Measurements from ENCODE around the gene AAK1. TPM values are rescaled to one million over a fixed set of nuclear protein-coding genes. Genes with fewer than 3 reads are reported as not detected.
"Not testable (repeated sequence)": the region's sequence is repeated elsewhere in the genome, so short reads cannot be mapped to it uniquely, and the experiment has no call there.

The AAK1 gene
- polyA plus RNA-seq, 1 donor, result 16.3 TPM

GRCh38 chr2:69570474-69570873 lies 73.1 kb downstream of the AAK1 start:
- no peak for DNase-seq

GRCh38 chr2:69567909-69568300 lies 75.6 kb downstream of the AAK1 start:
- no peak for DNase-seq

DNA sequence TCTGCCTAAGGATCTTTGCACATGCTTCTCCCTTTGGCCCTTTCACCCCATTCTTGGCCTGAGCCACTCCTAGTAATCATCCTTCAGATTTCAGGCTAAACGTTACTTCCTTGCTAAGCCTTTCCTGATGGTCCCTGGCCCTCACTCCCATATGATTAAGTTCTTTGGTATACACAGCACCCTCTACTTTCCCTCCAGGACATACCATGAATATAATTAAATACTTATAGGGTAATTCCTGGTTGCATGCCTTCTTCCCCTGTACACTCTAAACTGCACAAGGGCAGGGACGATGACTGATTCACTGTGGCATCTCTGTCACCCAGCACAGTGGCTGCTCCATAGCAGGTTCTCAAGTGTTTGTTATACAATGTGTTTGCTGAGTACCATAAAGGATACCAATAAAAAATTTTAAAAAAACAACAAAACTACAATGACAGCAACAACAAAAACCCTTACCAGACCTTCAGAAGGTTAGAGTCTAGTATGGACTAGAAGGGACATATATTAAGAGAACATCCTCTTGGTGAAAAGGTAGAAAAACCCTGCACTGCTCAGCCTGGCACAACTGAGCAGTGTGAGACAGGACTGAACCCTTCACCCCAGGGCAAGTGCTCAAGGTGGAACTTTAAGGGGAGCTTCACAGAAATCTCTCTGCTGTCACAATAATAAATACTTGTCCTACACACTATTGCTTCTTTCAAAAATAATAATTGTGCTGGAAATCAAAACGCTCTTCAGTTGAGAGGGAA lies 76.2 kb downstream of the AAK1 start:
- DNase-seq, result no peak

DNA sequence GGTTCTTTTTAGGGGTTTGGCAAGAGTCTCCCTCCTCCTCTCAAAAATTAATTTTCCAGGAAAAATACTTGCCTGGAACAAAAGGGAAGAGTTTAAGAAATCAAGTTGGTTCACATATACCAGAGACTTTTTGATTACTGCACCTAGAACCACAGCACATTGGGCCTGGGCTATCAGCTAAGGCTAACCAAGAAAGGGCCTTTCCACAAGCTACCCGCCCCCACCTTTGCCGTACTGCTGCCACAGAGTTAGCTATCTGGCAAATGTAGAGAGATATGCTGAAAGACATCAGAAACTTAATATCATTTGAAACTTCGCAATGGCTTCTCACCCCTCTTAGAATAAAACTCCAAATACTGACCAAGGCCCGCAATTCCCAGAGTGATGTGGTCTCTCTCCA lies 76.9 kb downstream of the AAK1 start:
- DNase-seq, result no peak

DNA sequence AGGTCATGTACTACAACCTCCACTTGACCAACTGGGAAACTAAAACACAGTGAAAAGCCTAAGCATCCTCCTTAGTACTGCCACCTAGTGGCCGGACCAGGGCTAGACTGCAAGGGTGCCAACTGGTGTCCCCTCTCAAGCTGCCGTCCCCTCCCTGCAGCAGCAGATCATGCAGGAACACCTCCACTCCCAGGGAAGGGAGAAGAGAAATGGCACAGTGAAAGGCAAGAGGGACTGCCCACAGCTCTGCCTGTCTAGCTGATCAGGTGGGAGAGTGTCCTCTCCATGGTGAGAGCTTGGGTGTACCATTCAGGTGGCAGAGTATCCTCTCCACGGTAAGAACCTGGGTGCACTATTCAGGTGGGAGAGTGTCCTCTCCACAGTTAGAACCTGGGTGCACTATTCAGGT lies 78.1 kb downstream of the AAK1 start:
- no peak for DNase-seq

DNA sequence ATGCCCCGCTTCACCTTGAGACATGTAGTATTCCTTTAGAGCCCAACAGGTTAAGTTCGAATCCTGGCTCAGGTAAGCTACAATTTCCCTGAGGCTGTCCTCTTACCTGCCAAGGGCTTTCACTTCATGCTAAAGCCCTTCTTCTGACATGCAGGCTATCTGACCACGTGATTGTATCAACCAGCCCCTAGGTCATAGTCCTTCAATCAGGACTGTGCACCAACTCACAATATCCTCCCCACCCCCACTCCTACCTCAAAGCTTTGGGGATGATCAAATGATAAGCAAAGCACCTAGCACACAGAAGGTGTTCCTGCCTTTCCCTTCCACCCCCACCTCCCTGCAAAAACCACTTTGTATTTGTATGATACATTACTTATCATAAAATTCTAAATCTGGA lies 78.9 kb downstream of the AAK1 start:
- DNase-seq, result no peak

DNA sequence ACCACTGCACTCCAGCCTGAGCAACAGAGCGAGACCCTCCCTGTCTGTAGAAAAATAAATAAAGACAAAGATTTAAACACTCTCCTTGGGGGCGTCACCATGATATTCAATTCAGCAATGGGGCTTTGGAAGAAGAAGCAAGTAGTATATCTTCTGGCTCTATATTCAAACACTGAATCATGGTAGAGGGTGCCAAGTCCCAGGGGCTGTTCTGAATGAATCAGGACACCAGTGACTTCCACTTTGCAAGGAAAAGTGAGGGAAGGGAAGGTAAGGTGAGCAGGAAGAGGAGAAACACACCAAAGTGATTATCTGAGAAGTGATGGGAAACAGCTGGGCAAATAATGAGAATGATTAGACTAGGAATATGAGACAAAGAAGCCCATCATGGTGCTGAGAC lies 80.5 kb downstream of the AAK1 start:
- DNase-seq, result no peak

- no peak for DNase-seq
Measured at GRCh38 chr2:69561101-69561500, 82.4 kb downstream of the AAK1 start.

- DNase-seq, result no peak
Measured at GRCh38 chr2:69560147-69560482, 83.4 kb downstream of the AAK1 start.

DNA sequence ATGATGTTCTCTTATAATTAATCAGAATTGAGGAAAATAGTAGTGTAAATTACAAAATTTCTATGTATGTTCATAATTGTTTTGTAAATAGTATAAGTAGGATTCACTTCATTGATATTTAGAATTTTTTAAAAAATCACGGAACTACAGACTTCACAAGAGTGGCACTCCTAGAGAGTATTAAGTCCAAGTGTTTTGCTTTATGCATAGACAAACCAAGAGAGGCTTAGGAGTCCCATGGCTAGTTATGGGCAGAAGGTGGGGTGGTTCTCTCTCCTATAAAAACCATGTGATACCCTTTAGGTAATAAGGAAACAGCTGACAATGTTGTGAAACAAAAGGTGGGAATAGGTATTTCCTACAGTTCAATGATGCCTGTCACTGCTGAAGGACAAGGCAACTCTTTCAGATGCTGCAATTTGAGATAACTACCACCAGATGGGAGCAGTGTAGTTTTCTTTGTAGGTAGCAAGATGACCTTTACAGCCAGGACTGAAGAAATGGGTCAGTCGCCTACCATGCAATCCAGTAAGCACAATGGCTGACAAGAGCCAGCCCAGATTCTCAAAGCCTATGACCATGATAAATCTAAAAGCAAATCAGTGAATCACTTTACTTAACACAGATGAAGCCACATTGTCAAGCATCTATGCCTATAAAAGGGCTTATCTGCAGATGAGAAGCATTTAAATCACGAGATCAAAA lies 83.9 kb downstream of the AAK1 start:
- DNase-seq, result no peak

- no peak for DNase-seq
Measured at GRCh38 chr2:69556008-69556407, 87.5 kb downstream of the AAK1 start.

- DNase-seq, result no peak
Measured at GRCh38 chr2:69554981-69555380, 88.6 kb downstream of the AAK1 start.

DNA sequence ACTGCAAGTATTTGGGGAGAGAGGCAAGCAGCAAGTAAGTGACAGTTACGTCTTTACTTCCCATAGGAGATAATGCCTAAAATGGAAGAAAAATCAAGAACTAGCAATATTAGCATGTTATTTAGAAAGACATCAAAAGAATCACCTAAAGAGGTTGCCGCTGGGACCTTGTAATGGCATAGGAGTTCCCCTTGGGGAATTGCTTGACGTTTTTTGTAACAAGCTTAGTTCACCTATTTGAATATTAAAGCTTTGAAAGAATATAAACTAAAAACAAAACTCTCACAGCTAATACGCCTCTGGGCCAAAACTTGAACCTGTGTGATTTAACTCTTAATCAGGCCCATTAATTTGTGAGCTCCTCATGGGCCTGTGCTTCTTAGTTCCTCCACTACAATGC lies 89.0 kb downstream of the AAK1 start:
- DNase-seq, result no peak

- DNase-seq, result no peak
Measured at GRCh38 chr2:69553991-69554390, 89.5 kb downstream of the AAK1 start.

- not testable (repeated sequence) for DNase-seq
Measured at GRCh38 chr2:69550511-69550910, 93.0 kb downstream of the AAK1 start.

GRCh38 chr2:69549421-69549820 lies 94.1 kb downstream of the AAK1 start:
- no peak for DNase-seq

GRCh38 chr2:69547984-69548715 lies 95.4 kb downstream of the AAK1 start:
- no peak for DNase-seq

GRCh38 chr2:69546646-69547045 lies 96.9 kb downstream of the AAK1 start:
- DNase-seq, result no peak

GRCh38 chr2:69545477-69545932 lies 98.0 kb downstream of the AAK1 start:
- DNase-seq, result peak; percentile 27

GRCh38 chr2:69544951-69545350 lies 98.6 kb downstream of the AAK1 start:
- no peak for DNase-seq

DNA sequence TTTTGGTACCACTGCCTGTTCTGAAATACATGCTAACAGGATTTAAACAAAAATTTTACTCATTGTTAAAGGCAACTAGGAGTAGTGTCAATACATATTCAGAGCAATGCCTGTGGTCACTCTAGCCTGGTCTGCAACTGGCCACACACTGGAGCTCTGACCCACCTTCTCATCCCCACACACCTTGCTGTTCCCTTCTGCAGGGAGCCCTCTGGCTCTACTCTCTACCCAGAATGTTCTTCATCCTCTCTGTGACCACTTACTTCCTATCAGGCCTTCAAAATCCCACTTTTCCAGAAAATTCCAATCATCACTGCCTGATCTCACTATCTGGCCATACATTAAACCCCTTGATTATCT lies 104.0 kb downstream of the AAK1 start:
- no peak for DNase-seq

GRCh38 chr2:69538872-69539548 lies 104.5 kb downstream of the AAK1 start:
- DNase-seq, result no peak

DNA sequence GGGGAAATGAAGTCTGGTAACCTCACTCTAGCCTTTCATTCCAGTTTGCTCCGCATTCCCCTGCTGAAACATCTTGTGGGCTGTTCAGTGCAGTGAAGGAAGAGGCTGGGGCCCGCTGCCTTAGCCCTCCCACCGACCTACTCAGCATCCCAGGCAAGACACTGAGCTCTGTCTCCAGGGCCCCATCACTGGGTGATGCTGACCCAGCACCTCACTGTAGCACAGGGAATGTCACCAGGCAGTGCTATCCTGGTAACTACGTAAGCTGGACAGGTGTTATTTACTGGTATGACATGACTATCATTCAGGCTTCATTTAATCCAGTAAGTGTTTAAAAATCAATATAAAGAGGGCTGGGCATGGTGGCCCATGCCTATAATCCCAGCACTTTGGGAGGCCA lies 105.3 kb downstream of the AAK1 start:
- DNase-seq, result no peak
